ENCODE measurements around the gene STK10.

STK10 gene

GRCh38 chr5:172015346-172015745, 172.7 kb downstream of the STK10 start:
- DNase-seq (ENCODE audit: low spot score) = no peak
- in situ Hi-C loops (cut with MboI; ENCODE audit: low pct_unique_long_range_greater_than_20kb, low sequenced_read_pairs, unreplicated experiment) = no loop called here
- TF ChIP-seq CTCF (IDR thresholded peaks at IDR 0.05; ENCODE audit: extremely low read depth, insufficient read depth, missing control alignments) = no peak

GRCh38 chr5:172010278-172010677, 177.7 kb downstream of the STK10 start:
- no peak for DNase-seq (ENCODE audit: low spot score)
- TF ChIP-seq CTCF (IDR thresholded peaks at IDR 0.05; ENCODE audit: extremely low read depth, insufficient read depth, missing control alignments) = no peak
- in situ Hi-C loops (cut with MboI; ENCODE audit: low pct_unique_long_range_greater_than_20kb, low sequenced_read_pairs, unreplicated experiment) = no loop called here

- in situ Hi-C loops (cut with MboI; ENCODE audit: low pct_unique_long_range_greater_than_20kb, low sequenced_read_pairs, unreplicated experiment) = no loop called here
- DNase-seq (ENCODE audit: low spot score) = no peak
Observed at GRCh38 chr5:172009536-172010270, 178.3 kb downstream of the STK10 start.

GRCh38 chr5:172008689-172009141, 179.3 kb downstream of the STK10 start:
- TF ChIP-seq CTCF (IDR thresholded peaks at IDR 0.05; ENCODE audit: extremely low read depth, insufficient read depth, missing control alignments) = no peak
- in situ Hi-C loops (cut with MboI; ENCODE audit: low pct_unique_long_range_greater_than_20kb, low sequenced_read_pairs, unreplicated experiment) = no loop called here
- no peak for DNase-seq (ENCODE audit: low spot score)

More at GRCh38 chr5:172009536-172010270, 178.3 kb downstream of the STK10 start:
- no peak for TF ChIP-seq CTCF (IDR thresholded peaks at IDR 0.05; ENCODE audit: extremely low read depth, insufficient read depth, missing control alignments)

GRCh38 chr5:172008111-172008455, 179.9 kb downstream of the STK10 start:
- no peak for TF ChIP-seq CTCF (IDR thresholded peaks at IDR 0.05; ENCODE audit: extremely low read depth, insufficient read depth, missing control alignments)
- in situ Hi-C loops (cut with MboI; ENCODE audit: low pct_unique_long_range_greater_than_20kb, low sequenced_read_pairs, unreplicated experiment) = no loop called here
- DNase-seq (ENCODE audit: low spot score) = no peak

- in situ Hi-C loops (cut with MboI; ENCODE audit: low pct_unique_long_range_greater_than_20kb, low sequenced_read_pairs, unreplicated experiment) = no loop called here
- TF ChIP-seq CTCF (IDR thresholded peaks at IDR 0.05; ENCODE audit: extremely low read depth, insufficient read depth, missing control alignments) = no peak
- no peak for DNase-seq (ENCODE audit: low spot score)
Observed at GRCh38 chr5:172007175-172008110, 180.6 kb downstream of the STK10 start.

Measured in GM13977 (cell line).